BLaER1 (cell line): ENCODE measurements around the gene GASK1A.

Source experiments
- H3K27ac ChIP-seq: shearing (Covaris generic); formaldehyde crosslinking; 2 replicates; pipeline ENCODE4 v1.8.1; 2022
- H3K27me3 ChIP-seq: shearing (Covaris generic); formaldehyde crosslinking; 2 replicates; pipeline ENCODE4 v1.8.1; 2022
- H3K36me3 ChIP-seq: shearing (Covaris generic); formaldehyde crosslinking; 2 replicates; pipeline ENCODE4 v1.8.1; 2022
- H3K4me1 ChIP-seq: shearing (Covaris generic); formaldehyde crosslinking; 2 replicates; pipeline ENCODE4 v1.8.1; 2022
- H3K4me2 ChIP-seq: shearing (Covaris generic); formaldehyde crosslinking; 2 replicates; pipeline ENCODE4 v1.8.1; 2022
- H3K4me3 ChIP-seq: shearing (Covaris generic); formaldehyde crosslinking; 2 replicates; pipeline ENCODE4 v1.8.1; 2022
- H3K9ac ChIP-seq: shearing (Covaris generic); formaldehyde crosslinking; 2 replicates; pipeline ENCODE4 v1.8.1; 2022
- H3K9me3 ChIP-seq: shearing (Covaris generic); formaldehyde crosslinking; 2 replicates; pipeline ENCODE4 v1.8.1; 2022
- H4K20me1 ChIP-seq: shearing (Covaris generic); formaldehyde crosslinking; 2 replicates; pipeline ENCODE4 v1.8.1; 2022
- Cebpa-rat ChIP-seq: shearing (Covaris generic); IDR thresholded peaks from 2 replicates; pipeline ENCODE4 v1.8.1; 2022

Gene GASK1A

GRCh38 chr3:43093006-43093405 is 113.9 kb downstream of the GASK1A start:
- peaks cover 56% of the 10 kb centered on the region for H4K20me1 ChIP-seq
- H3K27me3 ChIP-seq = no peaks in the 10 kb centered on the region
- no peak overlapping the region for H3K4me3 ChIP-seq
- H3K9ac ChIP-seq = no peak overlapping the region
- TF ChIP-seq Cebpa-rat = no peak
- no peaks in the 10 kb centered on the region for H3K4me1 ChIP-seq
- H3K36me3 ChIP-seq = peaks cover 5% of the 10 kb centered on the region; the same call in 1 of the 2 replicates
- no peaks in the 10 kb centered on the region for H3K9me3 ChIP-seq
- H3K4me2 ChIP-seq = no peak overlapping the region
- no peak overlapping the region for H3K27ac ChIP-seq

GRCh38 chr3:43093974-43094373 is 114.9 kb downstream of the GASK1A start:
- no peak for TF ChIP-seq Cebpa-rat
- H3K9ac ChIP-seq = no peak overlapping the region
- 0 out of 2 replicates have a peak, but pooled peaks cover 5% of the 10 kb centered on the region for H3K36me3 ChIP-seq
- H4K20me1 ChIP-seq = peaks cover 63% of the 10 kb centered on the region
- no peaks in the 10 kb centered on the region for H3K9me3 ChIP-seq
- H3K4me1 ChIP-seq = no peaks in the 10 kb centered on the region
- H3K27ac ChIP-seq = no peak overlapping the region
- no peak overlapping the region for H3K4me2 ChIP-seq
- no peak overlapping the region for H3K4me3 ChIP-seq
- H3K27me3 ChIP-seq = no peaks in the 10 kb centered on the region

- TF ChIP-seq Cebpa-rat = no peak
- Histone ChIP-seq H4K20me1 (peaks cover 67% of the 10 kb centered on the region), H3K27me3 (no peaks in the 10 kb centered on the region), H3K9ac (no peak overlapping the region), H3K4me1 (no peaks in the 10 kb centered on the region), H3K4me3 (no peak overlapping the region), H3K9me3 (no peaks in the 10 kb centered on the region), H3K4me2 (no peak overlapping the region), H3K36me3 (0 out of 2 replicates have a peak, but pooled peaks cover 5% of the 10 kb centered on the region), H3K27ac (no peak overlapping the region)
Measured at GRCh38 chr3:43094381-43094780, 115.3 kb downstream of the GASK1A start.

- H3K9ac ChIP-seq = no peak overlapping the region
- H3K27me3 ChIP-seq = no peaks in the 10 kb centered on the region
- no peak overlapping the region for H3K4me3 ChIP-seq
- H3K4me2 ChIP-seq = no peak overlapping the region
- no peaks in the 10 kb centered on the region for H3K9me3 ChIP-seq
- TF ChIP-seq Cebpa-rat = no peak
- H3K27ac ChIP-seq = no peak overlapping the region
- H3K4me1 ChIP-seq = no peaks in the 10 kb centered on the region
- H3K36me3 ChIP-seq = 0 out of 2 replicates have a peak, but pooled peaks cover 5% of the 10 kb centered on the region
- peaks cover 70% of the 10 kb centered on the region for H4K20me1 ChIP-seq
Measured at GRCh38 chr3:43094851-43095250, 115.7 kb downstream of the GASK1A start.

GRCh38 chr3:43095370-43095769 is 116.3 kb downstream of the GASK1A start:
- Histone ChIP-seq H3K4me3 (no peak overlapping the region), H3K4me2 (no peak overlapping the region), H3K36me3 (0 out of 2 replicates have a peak, but pooled peaks cover 5% of the 10 kb centered on the region), H3K27ac (no peak overlapping the region), H3K4me1 (no peaks in the 10 kb centered on the region), H3K9me3 (no peaks in the 10 kb centered on the region), H4K20me1 (peaks cover 66% of the 10 kb centered on the region), H3K27me3 (no peaks in the 10 kb centered on the region), H3K9ac (no peak overlapping the region)
- TF ChIP-seq Cebpa-rat = no peak

- TF ChIP-seq Cebpa-rat = no peak
- no peak overlapping the region for H3K4me2 ChIP-seq
- 0 out of 2 replicates have a peak, but pooled peaks cover 5% of the 10 kb centered on the region for H3K36me3 ChIP-seq
- H3K27ac ChIP-seq = no peak overlapping the region
- no peaks in the 10 kb centered on the region for H3K9me3 ChIP-seq
- H3K4me1 ChIP-seq = no peaks in the 10 kb centered on the region
- no peaks in the 10 kb centered on the region for H3K27me3 ChIP-seq
- H3K9ac ChIP-seq = no peak overlapping the region
- no peak overlapping the region for H3K4me3 ChIP-seq
- peaks cover 71% of the 10 kb centered on the region for H4K20me1 ChIP-seq
Measured at GRCh38 chr3:43096761-43097160, 117.7 kb downstream of the GASK1A start.

- H4K20me1 ChIP-seq = peaks cover 77% of the 10 kb centered on the region
- no peak overlapping the region for H3K27ac ChIP-seq
- H3K4me2 ChIP-seq = no peak overlapping the region
- H3K9ac ChIP-seq = no peak overlapping the region
- 0 out of 2 replicates have a peak, but pooled peaks cover 5% of the 10 kb centered on the region for H3K36me3 ChIP-seq
- TF ChIP-seq Cebpa-rat = no peak
- no peaks in the 10 kb centered on the region for H3K27me3 ChIP-seq
- peaks cover under 1% of the 10 kb centered on the region; the same call in 1 of the 2 replicates for H3K4me1 ChIP-seq
- no peak overlapping the region for H3K4me3 ChIP-seq
- no peaks in the 10 kb centered on the region for H3K9me3 ChIP-seq
Measured at GRCh38 chr3:43097400-43098080, 118.4 kb downstream of the GASK1A start.

GRCh38 chr3:43098761-43099160 is 119.7 kb downstream of the GASK1A start:
- Histone ChIP-seq H3K9me3 (no peaks in the 10 kb centered on the region), H3K27me3 (no peaks in the 10 kb centered on the region), H3K27ac (no peak overlapping the region), H3K36me3 (0 out of 2 replicates have a peak, but pooled peaks cover 5% of the 10 kb centered on the region), H3K4me2 (no peak overlapping the region), H3K4me3 (no peak overlapping the region), H4K20me1 (peaks cover 79% of the 10 kb centered on the region), H3K9ac (no peak overlapping the region), H3K4me1 (peaks cover 7% of the 10 kb centered on the region; the same call in 1 of the 2 replicates)
- no peak for TF ChIP-seq Cebpa-rat

GRCh38 chr3:43102773-43103480 is 123.8 kb downstream of the GASK1A start:
- no peak overlapping the region; the same call in 1 of the 2 replicates for H3K4me2 ChIP-seq
- no peaks in the 10 kb centered on the region for H3K36me3 ChIP-seq
- H3K27ac ChIP-seq = no peak overlapping the region
- H3K4me1 ChIP-seq = peaks cover 22% of the 10 kb centered on the region
- no peaks in the 10 kb centered on the region for H3K9me3 ChIP-seq
- H3K9ac ChIP-seq = no peak overlapping the region
- TF ChIP-seq Cebpa-rat = no peak
- H3K4me3 ChIP-seq = no peak overlapping the region
- H3K27me3 ChIP-seq = no peaks in the 10 kb centered on the region
- H4K20me1 ChIP-seq = peaks cover 60% of the 10 kb centered on the region

- TF ChIP-seq Cebpa-rat = no peak
- Histone ChIP-seq H3K4me3 (no peak overlapping the region), H3K9me3 (no peaks in the 10 kb centered on the region), H3K27me3 (no peaks in the 10 kb centered on the region), H3K36me3 (no peaks in the 10 kb centered on the region), H3K4me1 (peaks cover 22% of the 10 kb centered on the region), H4K20me1 (peaks cover 52% of the 10 kb centered on the region), H3K9ac (no peak overlapping the region), H3K27ac (no peak overlapping the region), H3K4me2 (peak overlapping the region; percentile 93)
Measured at GRCh38 chr3:43104039-43104438, 124.9 kb downstream of the GASK1A start.
